ENCODE data around the gene NHLRC2.

DNA sequence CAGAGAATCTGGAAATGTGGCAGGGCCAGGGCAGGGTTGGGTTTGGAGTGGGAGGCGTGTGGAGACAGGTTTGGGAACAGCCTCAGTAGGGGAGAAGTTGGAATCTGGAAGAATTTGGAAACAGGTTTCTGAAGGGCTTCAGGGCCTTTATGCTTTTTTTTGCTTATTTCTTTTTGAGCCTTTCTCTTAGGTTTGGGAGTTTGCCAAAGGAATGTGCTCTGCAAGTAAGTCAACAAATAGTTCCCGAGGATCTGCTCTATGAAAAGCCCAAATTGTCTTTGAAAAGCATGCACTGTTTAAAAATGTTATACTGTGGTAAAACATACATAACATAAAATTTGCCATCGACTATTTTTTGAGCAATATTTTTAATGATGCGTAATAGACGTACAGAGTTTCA is 102.6 kb downstream of the NHLRC2 start:
- TF ChIP-seq, protein P1, sequence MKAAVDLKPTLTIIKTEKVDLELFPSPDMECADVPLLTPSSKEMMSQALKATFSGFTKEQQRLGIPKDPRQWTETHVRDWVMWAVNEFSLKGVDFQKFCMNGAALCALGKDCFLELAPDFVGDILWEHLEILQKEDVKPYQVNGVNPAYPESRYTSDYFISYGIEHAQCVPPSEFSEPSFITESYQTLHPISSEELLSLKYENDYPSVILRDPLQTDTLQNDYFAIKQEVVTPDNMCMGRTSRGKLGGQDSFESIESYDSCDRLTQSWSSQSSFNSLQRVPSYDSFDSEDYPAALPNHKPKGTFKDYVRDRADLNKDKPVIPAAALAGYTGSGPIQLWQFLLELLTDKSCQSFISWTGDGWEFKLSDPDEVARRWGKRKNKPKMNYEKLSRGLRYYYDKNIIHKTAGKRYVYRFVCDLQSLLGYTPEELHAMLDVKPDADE (IDR thresholded peaks at IDR 0.05) = no peak
- TF ChIP-seq, protein P2, sequence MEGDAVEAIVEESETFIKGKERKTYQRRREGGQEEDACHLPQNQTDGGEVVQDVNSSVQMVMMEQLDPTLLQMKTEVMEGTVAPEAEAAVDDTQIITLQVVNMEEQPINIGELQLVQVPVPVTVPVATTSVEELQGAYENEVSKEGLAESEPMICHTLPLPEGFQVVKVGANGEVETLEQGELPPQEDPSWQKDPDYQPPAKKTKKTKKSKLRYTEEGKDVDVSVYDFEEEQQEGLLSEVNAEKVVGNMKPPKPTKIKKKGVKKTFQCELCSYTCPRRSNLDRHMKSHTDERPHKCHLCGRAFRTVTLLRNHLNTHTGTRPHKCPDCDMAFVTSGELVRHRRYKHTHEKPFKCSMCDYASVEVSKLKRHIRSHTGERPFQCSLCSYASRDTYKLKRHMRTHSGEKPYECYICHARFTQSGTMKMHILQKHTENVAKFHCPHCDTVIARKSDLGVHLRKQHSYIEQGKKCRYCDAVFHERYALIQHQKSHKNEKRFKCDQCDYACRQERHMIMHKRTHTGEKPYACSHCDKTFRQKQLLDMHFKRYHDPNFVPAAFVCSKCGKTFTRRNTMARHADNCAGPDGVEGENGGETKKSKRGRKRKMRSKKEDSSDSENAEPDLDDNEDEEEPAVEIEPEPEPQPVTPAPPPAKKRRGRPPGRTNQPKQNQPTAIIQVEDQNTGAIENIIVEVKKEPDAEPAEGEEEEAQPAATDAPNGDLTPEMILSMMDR (conservative IDR thresholded peaks at IDR 0.05; ENCODE audit: low read depth in 2 of 2) = no peak
- no peak for TF ChIP-seq EZH2 (IDR thresholded peaks at IDR 0.05; ENCODE audit: low read depth, unreplicated experiment)

Data from GM23338 (cell line).